Vagina (tissue), 2 donors: ENCODE results near the gene INHBE. TPM values are rescaled to one million over a fixed set of nuclear protein-coding genes. Genes with fewer than 3 reads are reported as not detected.

Experiments used
- DNase-seq, 2 donors: peaks; one replicate each; pipeline ENCODE4 v3.0.0-alpha.2; 2017; ENCODE audit errors: extremely low spot score in 2 of 2
- H3K27ac ChIP-seq: fragments of 200-600 bp; sonication (generic); one replicate; pipeline ENCODE4 v1.5.1; 2019
- H3K27me3 ChIP-seq: fragments of 200-600 bp; sonication (generic); one replicate; pipeline ENCODE4 v1.5.1; 2019
- H3K36me3 ChIP-seq, 2 donors: fragments of 200-600 bp; sonication (generic); one replicate each; pipeline ENCODE4 v1.5.1; 2017 to 2019
- H3K4me1 ChIP-seq: fragments of 200-600 bp; sonication (generic); one replicate; pipeline ENCODE4 v1.5.1; 2019
- H3K4me3 ChIP-seq, 2 donors: fragments of 200-600 bp; sonication (generic); 1 replicate in 1 of 2; 2 replicates in 1 of 2; pipeline ENCODE4 v1.5.1; 2016 to 2019
- H3K9me3 ChIP-seq: fragments of 200-600 bp; sonication (generic); one replicate; pipeline ENCODE4 v1.5.1; 2019
- CTCF ChIP-seq, 3 experiments: fragments of 450-650 bp in 2 of 3; fragments of 200-600 bp in 1 of 3; sonication (generic) in 1 of 3; IDR thresholded peaks; one replicate each; pipeline ENCODE4 v1.5.1; 2017 to 2019; ENCODE audit warnings: antibody characterized with exemption in 3 of 3, mild to moderate bottlenecking in 2 of 3, moderate library complexity in 2 of 3
- POLR2A ChIP-seq, 2 donors: fragments of 450-650 bp; IDR thresholded peaks; one replicate each; pipeline ENCODE4 v1.6.1; 2017; ENCODE audit warnings: antibody characterized with exemption in 2 of 2, mild to moderate bottlenecking in 2 of 2, moderate library complexity in 2 of 2
- POLR2AphosphoS5 ChIP-seq, 2 donors: sonication (generic); formaldehyde crosslinking; IDR thresholded peaks; one replicate each; pipeline ENCODE4 v1.9.0; 2017; ENCODE audit warnings: antibody characterized with exemption in 2 of 2, mild to moderate bottlenecking in 2 of 2, low read depth in 1 of 2; ENCODE audit not compliant: insufficient read depth in 1 of 2
- intact Hi-C: fragments of 100-400 bp; cut with DNase I; formaldehyde crosslinking; loops from one replicate; pipeline ENCODE4 v1.15.1; 2023
- total RNA-seq: library from RNA; depleted of rRNA; stranded (reverse); fragments of >200 nt; gene quantifications from one replicate; pipeline ENCODE4 v1.2.3, GENCODE V29; 2016

Gene INHBE
- total RNA-seq, 1 donor from 2014 or later: not detected

GRCh38 chr12:57467915-57468314 lies 12.8 kb downstream of the INHBE start:
- H3K27me3 ChIP-seq: no peaks in the 10 kb centered on the region
- no peak overlapping the region for H3K27ac ChIP-seq
- peaks cover 2% of the 10 kb centered on the region for H3K4me1 ChIP-seq
- intact Hi-C loops: no loop called here
- H3K9me3 ChIP-seq: no peaks in the 10 kb centered on the region
- H3K36me3 ChIP-seq: no peaks in the 10 kb centered on the region
- no peak for DNase-seq
- H3K4me3 ChIP-seq: no peak overlapping the region
- no peak for TF ChIP-seq CTCF (IDR thresholded peaks at IDR 0.05)

GRCh38 chr12:57469296-57470164 lies 14.4 kb downstream of the INHBE start:
- no peak overlapping the region for H3K27ac ChIP-seq
- intact Hi-C loops: no loop called here
- peaks cover 1% of the 10 kb centered on the region for H3K27me3 ChIP-seq
- no peaks in the 10 kb centered on the region for H3K9me3 ChIP-seq
- H3K36me3 ChIP-seq: no peaks in the 10 kb centered on the region
- no peak for TF ChIP-seq CTCF (IDR thresholded peaks at IDR 0.05)
- no peak for TF ChIP-seq POLR2AphosphoS5 (IDR thresholded peaks at IDR 0.05; ENCODE audit: insufficient read depth in 1 of 2, low read depth in 1 of 2)
- TF ChIP-seq POLR2A (IDR thresholded peaks at IDR 0.05): no peak
- no peaks in the 10 kb centered on the region for H3K4me1 ChIP-seq
- no peak for DNase-seq
- no peak overlapping the region for H3K4me3 ChIP-seq

- intact Hi-C loops: no loop called here
- H3K27ac ChIP-seq: no peak overlapping the region
- peaks cover 9% of the 10 kb centered on the region for H3K4me1 ChIP-seq
- no peak for DNase-seq
- H3K9me3 ChIP-seq: no peaks in the 10 kb centered on the region
- peaks cover 10% of the 10 kb centered on the region for H3K27me3 ChIP-seq
- no peaks in the 10 kb centered on the region for H3K36me3 ChIP-seq
- H3K4me3 ChIP-seq: no peak overlapping the region
- TF ChIP-seq POLR2A (IDR thresholded peaks at IDR 0.05): no peak
- TF ChIP-seq POLR2AphosphoS5 (IDR thresholded peaks at IDR 0.05; ENCODE audit: insufficient read depth in 1 of 2, low read depth in 1 of 2): no peak
- no peak for TF ChIP-seq CTCF (IDR thresholded peaks at IDR 0.05)
Measured at GRCh38 chr12:57470286-57470969, 15.3 kb downstream of the INHBE start.

- H3K36me3 ChIP-seq: no peaks in the 10 kb centered on the region
- intact Hi-C loops: no loop called here
Measured at GRCh38 chr12:57470970-57471656, 16.0 kb downstream of the INHBE start.

More at GRCh38 chr12:57470970-57471656, 16.0 kb downstream of the INHBE start:
- no peak for DNase-seq
- Histone ChIP-seq H3K4me3 (no peak overlapping the region), H3K27me3 (peaks cover 12% of the 10 kb centered on the region), H3K27ac (no peak overlapping the region), H3K9me3 (no peaks in the 10 kb centered on the region), H3K4me1 (peaks cover 16% of the 10 kb centered on the region)
- TF ChIP-seq POLR2AphosphoS5 (IDR thresholded peaks at IDR 0.05; ENCODE audit: insufficient read depth in 1 of 2, low read depth in 1 of 2): no peak
- no peak for TF ChIP-seq CTCF (IDR thresholded peaks at IDR 0.05)
- no peak for TF ChIP-seq POLR2A (IDR thresholded peaks at IDR 0.05)
